Posterior vena cava (tissue), 2 donors: ENCODE data around the gene PDGFC. TPM values are rescaled to one million over a fixed set of nuclear protein-coding genes. Genes with fewer than 3 reads are reported as not detected.

Experiments
- DNase-seq: peaks from one replicate; pipeline ENCODE4 v3.0.0-alpha.2; 2020; ENCODE audit warnings: low spot score
- intact Hi-C, 2 donors: fragments of 100-400 bp; cut with DNase I; formaldehyde crosslinking; loops; one replicate each; pipeline versions ENCODE4 v1.14.1 to v1.14.2; 2022 to 2023
- total RNA-seq, 2 donors: library from RNA; stranded (reverse); fragmentation: NEBNext Ultra II Directional; extraction: Animal tissue kit (Norgen Biotek cat#: 25700); gene quantifications; one replicate each; pipeline ENCODE4 v1.2.1, GENCODE V29; 2021
- donor health status: DM: yes; HTN: yes; CAD: no.
- donor health status: DM: yes; HTN: yes; CAD: no.

Gene PDGFC
- total RNA-seq, 2 donors from 2014 or later, result 19.9 to 21.1 TPM

DNA sequence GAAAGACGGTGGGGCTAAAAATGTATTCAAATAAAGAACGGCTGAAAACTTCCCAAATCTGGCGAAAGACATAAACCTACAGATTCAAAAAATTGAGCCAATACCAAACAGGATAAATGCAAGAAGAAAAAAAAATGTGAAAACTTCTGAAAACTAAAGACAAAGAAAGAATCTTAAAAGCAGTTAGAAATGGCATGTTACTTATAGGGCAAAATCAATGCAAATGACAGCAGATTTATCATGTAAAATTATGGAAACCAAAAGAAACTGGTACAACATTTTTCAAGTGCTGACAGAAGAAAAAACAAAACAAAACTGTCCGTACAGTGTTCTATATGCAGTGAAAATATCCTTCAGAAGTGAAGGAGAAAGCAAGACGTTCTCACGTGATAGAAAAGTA is 239.0 kb downstream of the PDGFC start:
- DNase-seq, result no peak
- intact Hi-C loops, result no loop called here

DNA sequence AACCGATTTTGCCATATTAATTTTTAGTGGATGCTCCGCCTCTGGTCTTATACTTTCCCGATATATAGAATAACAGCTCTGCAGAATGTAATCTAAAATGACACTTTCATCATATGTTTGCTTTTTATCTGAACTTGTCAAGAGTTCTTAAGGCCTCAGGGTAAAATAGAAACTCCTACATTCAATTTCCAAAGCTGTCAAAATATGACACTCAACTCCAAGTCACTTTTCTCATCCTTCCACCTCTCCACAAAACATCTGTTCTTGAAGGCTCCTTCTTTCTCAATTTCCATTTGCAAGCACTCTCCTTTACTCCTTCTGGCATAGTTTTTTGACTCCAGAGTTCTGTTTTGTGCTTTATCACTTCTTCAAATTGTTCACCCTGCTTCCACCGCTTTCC is 242.2 kb downstream of the PDGFC start:
- DNase-seq, result no peak
- intact Hi-C loops, result no loop called here

DNA sequence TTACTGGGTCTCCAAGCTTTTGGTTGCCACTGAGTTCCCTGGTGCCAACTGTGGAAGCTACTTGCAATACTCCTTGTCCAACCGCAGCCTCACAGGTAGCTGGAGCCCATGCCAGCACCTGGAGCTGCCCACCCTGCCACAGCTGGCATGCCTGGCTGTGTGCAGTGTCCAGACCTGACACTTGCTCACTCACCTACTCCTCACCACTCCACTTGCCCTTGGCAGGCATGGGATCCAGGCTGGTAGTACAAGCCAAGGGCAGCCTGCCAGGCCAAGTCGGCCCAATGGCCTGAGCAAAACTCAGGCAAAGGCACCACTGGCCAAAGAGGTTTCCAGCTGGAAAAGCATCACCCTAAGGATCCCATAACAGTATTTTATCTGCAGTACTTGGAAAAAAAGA is 246.3 kb downstream of the PDGFC start:
- peak; percentile 76 for DNase-seq

DNA sequence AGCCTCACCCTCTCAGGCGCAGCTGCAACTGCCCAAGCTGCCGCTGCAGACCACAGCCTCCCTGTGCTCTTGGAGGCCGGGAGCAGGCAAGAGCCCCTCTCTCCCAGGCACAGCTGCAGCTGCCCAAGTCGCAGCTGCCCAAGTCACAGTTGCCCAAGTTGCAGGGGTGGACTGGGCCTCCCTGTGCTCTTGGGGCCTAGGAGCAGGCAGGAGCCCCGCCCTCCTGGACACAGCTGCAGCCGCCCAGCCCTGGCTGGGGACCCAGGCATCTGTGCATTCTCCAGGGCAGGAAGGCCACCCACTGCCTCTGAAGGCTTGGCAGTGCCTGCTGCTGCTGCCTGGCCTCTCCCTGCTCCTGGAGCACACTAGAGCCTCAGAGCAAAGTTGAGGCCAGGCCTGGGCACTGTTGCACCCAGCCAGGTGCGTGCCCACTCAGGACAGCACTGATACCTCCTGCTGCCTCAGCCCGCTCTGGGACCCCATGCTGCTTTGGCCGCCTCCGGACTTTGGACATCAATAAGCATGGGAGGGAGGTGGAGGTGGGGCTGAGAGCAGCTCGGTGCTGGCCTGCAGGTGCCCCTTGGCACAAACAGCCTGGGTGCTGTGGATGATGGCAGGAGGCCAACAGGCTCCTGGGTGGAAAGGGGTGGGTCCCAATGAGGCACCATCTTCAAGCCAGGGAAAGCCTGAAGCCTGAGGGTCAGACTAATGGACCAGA is 247.5 kb downstream of the PDGFC start:
- intact Hi-C loops, result no loop called here
- DNase-seq, result peak; percentile 60

More for the DNA sequence above, 246.3 kb downstream of the PDGFC start:
- intact Hi-C loops, result no loop called here

DNA sequence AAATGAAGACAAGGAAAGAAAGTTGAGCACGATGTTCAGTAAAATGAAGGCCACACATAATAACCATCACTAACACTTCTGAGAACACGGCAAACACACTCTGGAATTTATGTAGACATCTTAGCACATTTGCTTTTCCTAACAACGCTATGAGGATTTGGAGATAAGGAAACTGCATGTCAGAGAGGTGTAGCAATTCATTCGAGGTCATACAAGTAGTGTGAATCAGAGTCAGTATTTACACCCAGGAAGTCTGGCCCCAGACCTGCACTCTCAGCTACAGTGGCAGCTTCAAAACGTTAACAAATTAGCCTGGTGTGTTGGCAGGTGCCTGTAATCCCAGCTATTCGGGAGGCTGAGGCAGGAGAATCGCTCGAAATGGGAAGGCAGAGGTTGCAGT is 253.4 kb downstream of the PDGFC start:
- DNase-seq, result no peak
- intact Hi-C loops, result no loop called here

DNA sequence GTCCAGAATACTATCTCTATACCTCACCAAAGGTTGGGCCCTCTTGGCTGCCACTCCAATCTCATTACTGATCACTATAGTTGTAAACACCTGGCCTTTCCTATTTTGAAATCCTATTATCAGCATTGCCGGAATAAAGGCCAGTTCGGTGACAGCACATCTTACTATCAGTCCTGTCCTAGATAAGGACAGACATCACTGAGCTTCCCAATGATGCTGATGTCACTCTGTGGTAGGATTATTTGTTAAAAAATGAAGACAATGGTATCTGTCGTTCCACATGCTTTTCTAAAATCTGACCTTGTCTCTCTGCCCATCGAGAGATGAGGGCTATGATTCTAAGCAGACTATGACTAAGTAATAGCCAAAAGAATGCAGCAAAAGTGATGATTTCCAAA is 260.4 kb downstream of the PDGFC start:
- DNase-seq, result no peak
- intact Hi-C loops, result no loop called here

Other genes starting within 250 kb of the PDGFC start
- gene GLRB, start 104.4 kb upstream of the PDGFC start, total RNA-seq, result 1 to 10 TPM; 3.9 to 4.1 TPM
- 1 to 10 TPM; 1.6 TPM for gene GRIA2, start 248.9 kb upstream of the PDGFC start, total RNA-seq